ENCODE data around the gene AGAP1. TPM values are rescaled to one million over a fixed set of nuclear protein-coding genes. Genes with fewer than 3 reads are reported as not detected.

AGAP1 gene
- total RNA-seq, 1 donor from 2014 or later: 36.2 TPM

GRCh38 chr2:235958221-235958930 is 464.5 kb downstream of the AGAP1 start:
- ATAC-seq (no peak), DNase-seq (no peak)
- H3K4me3 ChIP-seq: no peak overlapping the region
- H3K9me3 ChIP-seq: no peaks in the 10 kb centered on the region
- TF ChIP-seq CTCF (IDR thresholded peaks at IDR 0.05): no peak
- no peak overlapping the region for H3K27ac ChIP-seq
- H3K4me1 ChIP-seq: no peaks in the 10 kb centered on the region
- H3K27me3 ChIP-seq (ENCODE audit: low read depth): no peaks in the 10 kb centered on the region
- peaks cover 4% of the 10 kb centered on the region for H3K36me3 ChIP-seq
- intact Hi-C loops (cut with DNase I): no loop called here

GRCh38 chr2:235958931-235959410 is 465.1 kb downstream of the AGAP1 start:
- intact Hi-C loops (cut with DNase I): no loop called here
- no peaks in the 10 kb centered on the region for H3K4me1 ChIP-seq
- no peaks in the 10 kb centered on the region for H3K27me3 ChIP-seq (ENCODE audit: low read depth)
- peaks cover 4% of the 10 kb centered on the region for H3K36me3 ChIP-seq
- H3K9me3 ChIP-seq: no peaks in the 10 kb centered on the region
- TF ChIP-seq CTCF (IDR thresholded peaks at IDR 0.05): no peak
- no peak overlapping the region for H3K27ac ChIP-seq
- H3K4me3 ChIP-seq: no peak overlapping the region
- no peak for DNase-seq
- no peak for ATAC-seq

GRCh38 chr2:235960011-235960715 is 466.3 kb downstream of the AGAP1 start:
- no peak for DNase-seq
- Histone ChIP-seq H3K4me1 (no peaks in the 10 kb centered on the region), H3K36me3 (peaks cover 4% of the 10 kb centered on the region), H3K27ac (no peak overlapping the region), H3K4me3 (no peak overlapping the region), H3K9me3 (no peaks in the 10 kb centered on the region), H3K27me3 (ENCODE audit: low read depth) (no peaks in the 10 kb centered on the region)
- ATAC-seq: no peak
- TF ChIP-seq CTCF (IDR thresholded peaks at IDR 0.05): no peak
- intact Hi-C loops (cut with DNase I): no loop called here

GRCh38 chr2:235960716-235961640 is 467.1 kb downstream of the AGAP1 start:
- ATAC-seq (no peak), DNase-seq (no peak)
- H3K27ac ChIP-seq: no peak overlapping the region
- intact Hi-C loops (cut with DNase I): no loop called here
- H3K36me3 ChIP-seq: peaks cover 4% of the 10 kb centered on the region
- H3K4me1 ChIP-seq: no peaks in the 10 kb centered on the region
- no peak for TF ChIP-seq CTCF (IDR thresholded peaks at IDR 0.05)
- H3K27me3 ChIP-seq (ENCODE audit: low read depth): no peaks in the 10 kb centered on the region
- H3K9me3 ChIP-seq: no peaks in the 10 kb centered on the region
- H3K4me3 ChIP-seq: no peak overlapping the region

GRCh38 chr2:235961711-235962110 is 467.9 kb downstream of the AGAP1 start:
- TF ChIP-seq CTCF (IDR thresholded peaks at IDR 0.05): no peak
- Histone ChIP-seq H3K36me3 (peaks cover 4% of the 10 kb centered on the region), H3K27ac (no peak overlapping the region), H3K27me3 (ENCODE audit: low read depth) (no peaks in the 10 kb centered on the region), H3K9me3 (no peaks in the 10 kb centered on the region), H3K4me1 (no peaks in the 10 kb centered on the region), H3K4me3 (no peak overlapping the region)
- DNase-seq (no peak), ATAC-seq (no peak)
- intact Hi-C loops (cut with DNase I): no loop called here

Measured in lower lobe of right lung (tissue), 2 donors.